SK-N-SH treated with all-trans-retinoic acid at 6 μM for 48 hours (cell line): Measurements from ENCODE around the gene AIMP2.
"Not testable (repeated sequence)": the region's sequence is repeated elsewhere in the genome, so short reads cannot be mapped to it uniquely, and the experiment has no call there.

Experiments used
- ATAC-seq: fragments of 200-7000 bp; cut with Tn5 transposase; 3 replicates; pipeline ENCODE4 v1.9.1; 2020; ENCODE audit warnings: mild to moderate bottlenecking, moderate library complexity
- ARNTL ChIP-seq: fragments of 450-650 bp; formaldehyde crosslinking; IDR thresholded peaks from 2 replicates; pipeline ENCODE4 v1.5.0; 2020; ENCODE audit warnings: low read depth, mild to moderate bottlenecking, moderate library complexity, borderline replicate concordance
- CSDC2 ChIP-seq: fragments of 250-450 bp; sonication (Bioruptor Pico); IDR thresholded peaks from 2 replicates; pipeline ENCODE4 v1.5.0; 2020; ENCODE audit warnings: mild to moderate bottlenecking, moderate library complexity
- ESRRG ChIP-seq: fragments of 250-450 bp; sonication (Bioruptor Pico); IDR thresholded peaks from 2 replicates; pipeline ENCODE4 v1.6.1; 2021; ENCODE audit warnings: mild to moderate bottlenecking
- SNAI2 ChIP-seq: fragments of 250-450 bp; sonication (Bioruptor Pico); IDR thresholded peaks from 2 replicates; pipeline ENCODE4 v1.5.0; 2020; ENCODE audit warnings: mild to moderate bottlenecking, moderate library complexity
- TOX ChIP-seq: fragments of 250-450 bp; sonication (Bioruptor Pico); IDR thresholded peaks from 2 replicates; pipeline ENCODE4 v1.8.0; 2021; ENCODE audit warnings: mild to moderate bottlenecking, moderate library complexity, borderline replicate concordance
- ZFP3 ChIP-seq: fragments of 250-450 bp; sonication (Bioruptor Pico); IDR thresholded peaks from 2 replicates; pipeline ENCODE4 v1.5.0; 2020; ENCODE audit warnings: mild to moderate bottlenecking, moderate library complexity
- ZNF565 ChIP-seq: fragments of 450-650 bp; formaldehyde crosslinking; conservative IDR thresholded peaks from 2 replicates; pipeline ENCODE4 v1.5.0; 2020; ENCODE audit warnings: low read depth, mild to moderate bottlenecking, moderate library complexity
- TF ChIP-seq, protein P1 (sequence below): fragments of 250-450 bp; sonication (Bioruptor Pico); IDR thresholded peaks from 2 replicates; pipeline ENCODE4 v1.5.0; 2020; ENCODE audit warnings: mild to moderate bottlenecking, moderate library complexity
- TF ChIP-seq, protein P2 (sequence below): fragments of 250-450 bp; sonication (Bioruptor Pico); IDR thresholded peaks from 2 replicates; pipeline ENCODE4 v1.8.0; 2020; ENCODE audit warnings: mild to moderate bottlenecking, moderate library complexity, borderline replicate concordance
- TF ChIP-seq, protein P3 (sequence below): fragments of 250-450 bp; sonication (Bioruptor Pico); IDR thresholded peaks from 2 replicates; pipeline ENCODE4 v1.5.1; 2021; ENCODE audit warnings: mild to moderate bottlenecking, moderate library complexity
- TF ChIP-seq, protein P4 (sequence below): fragments of 250-450 bp; sonication (Bioruptor Pico); IDR thresholded peaks from 2 replicates; pipeline ENCODE4 v1.8.0; 2021; ENCODE audit warnings: low read depth, mild to moderate bottlenecking, moderate library complexity, borderline replicate concordance

AIMP2 gene

DNA sequence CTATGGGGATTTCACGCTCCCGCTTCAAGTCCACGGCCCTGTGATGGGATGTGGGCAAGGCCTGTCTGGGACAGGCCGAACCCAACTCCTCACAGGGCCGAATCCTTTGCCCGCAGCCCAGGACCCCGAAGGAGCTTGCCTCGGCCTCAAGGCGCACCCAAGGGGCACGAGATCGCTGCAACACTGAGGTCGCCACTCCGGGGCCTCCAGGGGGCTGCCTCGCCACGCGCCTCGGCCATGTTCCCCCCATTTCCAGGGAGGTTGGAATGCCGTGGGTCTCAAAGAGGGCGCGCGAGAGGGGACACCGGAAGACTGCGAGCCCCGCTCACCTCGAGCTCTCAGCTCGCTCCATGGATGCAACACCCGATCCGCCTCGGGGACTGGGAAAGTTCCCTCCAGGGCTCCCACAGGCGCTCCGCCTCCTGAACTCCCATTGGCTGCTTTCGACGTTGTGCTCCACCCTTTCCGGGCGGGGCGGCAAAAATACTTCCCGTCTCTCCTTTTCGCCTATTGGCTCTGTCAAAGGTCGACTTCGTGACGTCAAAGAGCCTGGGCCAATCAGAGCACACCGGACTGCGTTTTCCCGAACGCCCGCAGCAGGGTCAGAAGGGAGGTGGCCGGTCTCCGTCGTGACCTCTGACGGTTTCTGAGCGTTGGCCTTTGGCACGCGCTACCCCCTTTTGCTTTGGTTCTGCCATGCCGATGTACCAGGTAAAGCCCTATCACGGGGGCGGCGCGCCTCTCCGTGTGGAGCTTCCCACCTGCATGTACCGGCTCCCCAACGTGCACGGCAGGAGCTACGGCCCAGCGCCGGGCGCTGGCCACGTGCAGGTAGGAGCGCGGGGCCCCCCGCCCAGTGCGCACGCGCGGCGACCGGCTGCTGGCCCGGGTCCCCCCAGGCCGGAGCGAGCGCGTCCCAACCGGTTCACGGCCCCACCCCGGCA lies at the start of gene AIMP2, which contains the start of gene PMS2:
Gene AIMP2, plus strand, starts transcription at position 605 of the 944 bp plus-strand sequence. Its CDS starts 92 bp downstream, at position 697.
Gene PMS2, minus strand, starts transcription at position 382 of the 944 bp plus-strand sequence. Its CDS starts 30 bp downstream, at position 352.
- TF ChIP-seq SNAI2 = peak; percentile 61; the same call in 1 of the 2 replicates
- no peak for TF ChIP-seq ZNF565 (CRISPR knock-in tag)
- TF ChIP-seq, protein P1, sequence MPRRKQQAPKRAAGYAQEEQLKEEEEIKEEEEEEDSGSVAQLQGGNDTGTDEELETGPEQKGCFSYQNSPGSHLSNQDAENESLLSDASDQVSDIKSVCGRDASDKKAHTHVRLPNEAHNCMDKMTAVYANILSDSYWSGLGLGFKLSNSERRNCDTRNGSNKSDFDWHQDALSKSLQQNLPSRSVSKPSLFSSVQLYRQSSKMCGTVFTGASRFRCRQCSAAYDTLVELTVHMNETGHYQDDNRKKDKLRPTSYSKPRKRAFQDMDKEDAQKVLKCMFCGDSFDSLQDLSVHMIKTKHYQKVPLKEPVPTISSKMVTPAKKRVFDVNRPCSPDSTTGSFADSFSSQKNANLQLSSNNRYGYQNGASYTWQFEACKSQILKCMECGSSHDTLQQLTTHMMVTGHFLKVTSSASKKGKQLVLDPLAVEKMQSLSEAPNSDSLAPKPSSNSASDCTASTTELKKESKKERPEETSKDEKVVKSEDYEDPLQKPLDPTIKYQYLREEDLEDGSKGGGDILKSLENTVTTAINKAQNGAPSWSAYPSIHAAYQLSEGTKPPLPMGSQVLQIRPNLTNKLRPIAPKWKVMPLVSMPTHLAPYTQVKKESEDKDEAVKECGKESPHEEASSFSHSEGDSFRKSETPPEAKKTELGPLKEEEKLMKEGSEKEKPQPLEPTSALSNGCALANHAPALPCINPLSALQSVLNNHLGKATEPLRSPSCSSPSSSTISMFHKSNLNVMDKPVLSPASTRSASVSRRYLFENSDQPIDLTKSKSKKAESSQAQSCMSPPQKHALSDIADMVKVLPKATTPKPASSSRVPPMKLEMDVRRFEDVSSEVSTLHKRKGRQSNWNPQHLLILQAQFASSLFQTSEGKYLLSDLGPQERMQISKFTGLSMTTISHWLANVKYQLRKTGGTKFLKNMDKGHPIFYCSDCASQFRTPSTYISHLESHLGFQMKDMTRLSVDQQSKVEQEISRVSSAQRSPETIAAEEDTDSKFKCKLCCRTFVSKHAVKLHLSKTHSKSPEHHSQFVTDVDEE (CRISPR knock-in tag) = 0 out of 2 replicates have a peak, but pooled peaks have one; percentile 58
- TF ChIP-seq, protein P2, sequence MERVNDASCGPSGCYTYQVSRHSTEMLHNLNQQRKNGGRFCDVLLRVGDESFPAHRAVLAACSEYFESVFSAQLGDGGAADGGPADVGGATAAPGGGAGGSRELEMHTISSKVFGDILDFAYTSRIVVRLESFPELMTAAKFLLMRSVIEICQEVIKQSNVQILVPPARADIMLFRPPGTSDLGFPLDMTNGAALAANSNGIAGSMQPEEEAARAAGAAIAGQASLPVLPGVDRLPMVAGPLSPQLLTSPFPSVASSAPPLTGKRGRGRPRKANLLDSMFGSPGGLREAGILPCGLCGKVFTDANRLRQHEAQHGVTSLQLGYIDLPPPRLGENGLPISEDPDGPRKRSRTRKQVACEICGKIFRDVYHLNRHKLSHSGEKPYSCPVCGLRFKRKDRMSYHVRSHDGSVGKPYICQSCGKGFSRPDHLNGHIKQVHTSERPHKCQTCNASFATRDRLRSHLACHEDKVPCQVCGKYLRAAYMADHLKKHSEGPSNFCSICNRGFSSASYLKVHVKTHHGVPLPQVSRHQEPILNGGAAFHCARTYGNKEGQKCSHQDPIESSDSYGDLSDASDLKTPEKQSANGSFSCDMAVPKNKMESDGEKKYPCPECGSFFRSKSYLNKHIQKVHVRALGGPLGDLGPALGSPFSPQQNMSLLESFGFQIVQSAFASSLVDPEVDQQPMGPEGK = peak; percentile 32; the same call in 1 of the 2 replicates
- peak; percentile 92 for TF ChIP-seq ZFP3 (CRISPR knock-in tag)
- TF ChIP-seq CSDC2 (CRISPR knock-in tag) = peak; percentile 95
- peak; percentile 89 for TF ChIP-seq ARNTL (CRISPR knock-in tag)
- no peak for TF ChIP-seq TOX (CRISPR knock-in tag)
- TF ChIP-seq, protein P3, sequence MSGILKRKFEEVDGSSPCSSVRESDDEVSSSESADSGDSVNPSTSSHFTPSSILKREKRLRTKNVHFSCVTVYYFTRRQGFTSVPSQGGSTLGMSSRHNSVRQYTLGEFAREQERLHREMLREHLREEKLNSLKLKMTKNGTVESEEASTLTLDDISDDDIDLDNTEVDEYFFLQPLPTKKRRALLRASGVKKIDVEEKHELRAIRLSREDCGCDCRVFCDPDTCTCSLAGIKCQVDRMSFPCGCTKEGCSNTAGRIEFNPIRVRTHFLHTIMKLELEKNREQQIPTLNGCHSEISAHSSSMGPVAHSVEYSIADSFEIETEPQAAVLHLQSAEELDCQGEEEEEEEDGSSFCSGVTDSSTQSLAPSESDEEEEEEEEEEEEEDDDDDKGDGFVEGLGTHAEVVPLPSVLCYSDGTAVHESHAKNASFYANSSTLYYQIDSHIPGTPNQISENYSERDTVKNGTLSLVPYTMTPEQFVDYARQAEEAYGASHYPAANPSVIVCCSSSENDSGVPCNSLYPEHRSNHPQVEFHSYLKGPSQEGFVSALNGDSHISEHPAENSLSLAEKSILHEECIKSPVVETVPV (CRISPR knock-in tag) = no peak
- TF ChIP-seq ESRRG (CRISPR knock-in tag) = no peak
- TF ChIP-seq, protein P4, sequence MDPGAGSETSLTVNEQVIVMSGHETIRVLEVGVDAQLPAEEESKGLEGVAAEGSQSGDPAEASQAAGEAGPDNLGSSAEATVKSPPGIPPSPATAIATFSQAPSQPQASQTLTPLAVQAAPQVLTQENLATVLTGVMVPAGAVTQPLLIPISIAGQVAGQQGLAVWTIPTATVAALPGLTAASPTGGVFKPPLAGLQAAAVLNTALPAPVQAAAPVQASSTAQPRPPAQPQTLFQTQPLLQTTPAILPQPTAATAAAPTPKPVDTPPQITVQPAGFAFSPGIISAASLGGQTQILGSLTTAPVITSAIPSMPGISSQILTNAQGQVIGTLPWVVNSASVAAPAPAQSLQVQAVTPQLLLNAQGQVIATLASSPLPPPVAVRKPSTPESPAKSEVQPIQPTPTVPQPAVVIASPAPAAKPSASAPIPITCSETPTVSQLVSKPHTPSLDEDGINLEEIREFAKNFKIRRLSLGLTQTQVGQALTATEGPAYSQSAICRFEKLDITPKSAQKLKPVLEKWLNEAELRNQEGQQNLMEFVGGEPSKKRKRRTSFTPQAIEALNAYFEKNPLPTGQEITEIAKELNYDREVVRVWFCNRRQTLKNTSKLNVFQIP (CRISPR knock-in tag) = peak; percentile 74; the same call in 1 of the 2 replicates
- TF ChIP-seq, all 23 proteins: peak for 7
- peak; percentile 95 for ATAC-seq

DNA sequence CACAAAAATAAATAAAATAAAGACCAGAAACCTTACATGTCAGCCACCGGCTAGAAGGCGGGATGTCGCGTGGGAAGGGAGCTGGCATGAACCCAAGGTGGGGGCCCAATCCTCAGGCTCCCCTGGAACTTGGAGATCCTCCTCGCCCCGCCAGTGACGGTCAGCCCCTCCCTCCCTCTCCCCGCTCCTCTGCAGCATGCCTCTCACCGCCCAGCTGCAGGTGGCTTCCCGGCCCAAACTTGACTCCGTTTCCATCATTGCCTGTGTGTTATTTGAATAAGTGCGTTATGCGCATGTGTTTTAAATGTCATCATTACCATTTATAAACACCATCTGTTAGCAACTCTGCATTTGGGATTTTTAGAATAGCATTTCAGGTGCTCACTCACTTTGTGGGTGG lies 45.9 kb upstream of the AIMP2 start:
- not testable (repeated sequence) for ATAC-seq

DNA sequence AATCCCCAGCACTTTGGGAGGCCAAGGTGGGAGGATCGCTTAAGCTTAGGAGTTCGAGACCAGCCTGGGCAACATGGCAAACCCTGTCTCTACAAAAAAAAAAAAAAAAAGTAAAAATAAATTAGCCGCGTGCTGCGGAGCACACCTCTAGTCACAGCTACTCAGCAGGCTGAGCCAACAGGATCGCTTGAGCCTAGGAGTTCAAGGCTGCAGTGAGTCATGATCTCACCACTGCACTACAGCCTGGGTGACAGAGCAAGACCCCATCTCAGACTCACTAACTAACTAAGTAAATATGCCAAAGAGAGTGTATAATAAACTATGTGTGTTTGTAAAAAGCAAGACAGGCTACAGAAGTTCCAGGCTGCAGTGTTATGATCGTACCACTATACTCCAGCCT lies 45.3 kb upstream of the AIMP2 start:
- not testable (repeated sequence) for ATAC-seq

DNA sequence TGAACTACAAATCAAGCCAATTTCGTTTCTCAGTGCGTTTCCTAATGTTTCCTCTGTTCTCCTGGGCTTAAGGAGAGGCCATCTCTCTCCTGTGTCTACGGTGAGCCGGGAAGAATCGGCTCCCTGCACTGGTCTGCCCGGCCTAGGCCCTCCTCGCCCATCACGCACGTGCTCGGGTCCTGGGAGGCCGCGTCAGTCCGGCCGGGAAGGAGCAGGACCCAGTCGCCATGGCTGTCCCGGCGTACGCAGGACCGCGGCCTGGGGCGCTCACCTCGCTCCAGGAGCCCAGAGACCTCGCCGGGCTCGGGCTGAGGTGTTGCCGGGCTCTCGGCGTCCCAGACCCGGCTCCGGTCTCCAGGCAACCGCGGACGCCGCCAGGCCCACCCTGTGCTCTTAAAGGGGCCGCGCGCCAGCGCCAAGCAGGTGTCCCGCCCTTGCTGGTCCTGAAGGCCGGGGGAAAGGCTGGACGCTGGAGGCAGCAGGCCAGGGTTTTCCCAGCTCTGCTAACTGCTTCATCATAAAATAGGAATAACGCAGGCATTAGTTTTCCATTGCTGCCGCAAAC lies 38.6 kb upstream of the AIMP2 start, which contains the start of gene RSPH10B:
Gene RSPH10B, minus strand, starts transcription at position 343 of the 565 bp plus-strand sequence. CDS start 3,573 bp downstream, outside the sequence.
- ATAC-seq = peak; percentile 15

DNA sequence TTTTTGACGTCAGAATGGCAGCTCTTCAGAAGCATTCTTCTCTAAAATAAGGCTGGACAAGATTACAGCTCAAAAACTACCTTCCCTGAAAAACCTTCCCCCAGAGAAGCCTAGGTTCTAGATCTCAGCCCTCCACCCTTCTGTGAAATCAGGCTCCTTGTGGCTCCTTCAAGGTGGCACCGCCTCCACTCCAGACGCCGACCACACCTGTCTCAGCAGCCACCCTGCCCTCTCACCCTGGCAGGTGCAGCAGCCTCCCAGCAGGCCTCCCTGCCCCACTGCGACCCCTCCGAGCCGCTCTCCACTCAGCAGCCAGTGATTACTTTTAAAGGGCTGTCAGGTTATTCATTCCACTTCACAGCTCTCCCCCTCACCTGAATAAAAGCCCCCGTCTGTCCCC lies 35.5 kb upstream of the AIMP2 start:
- ATAC-seq = not testable (repeated sequence)

DNA sequence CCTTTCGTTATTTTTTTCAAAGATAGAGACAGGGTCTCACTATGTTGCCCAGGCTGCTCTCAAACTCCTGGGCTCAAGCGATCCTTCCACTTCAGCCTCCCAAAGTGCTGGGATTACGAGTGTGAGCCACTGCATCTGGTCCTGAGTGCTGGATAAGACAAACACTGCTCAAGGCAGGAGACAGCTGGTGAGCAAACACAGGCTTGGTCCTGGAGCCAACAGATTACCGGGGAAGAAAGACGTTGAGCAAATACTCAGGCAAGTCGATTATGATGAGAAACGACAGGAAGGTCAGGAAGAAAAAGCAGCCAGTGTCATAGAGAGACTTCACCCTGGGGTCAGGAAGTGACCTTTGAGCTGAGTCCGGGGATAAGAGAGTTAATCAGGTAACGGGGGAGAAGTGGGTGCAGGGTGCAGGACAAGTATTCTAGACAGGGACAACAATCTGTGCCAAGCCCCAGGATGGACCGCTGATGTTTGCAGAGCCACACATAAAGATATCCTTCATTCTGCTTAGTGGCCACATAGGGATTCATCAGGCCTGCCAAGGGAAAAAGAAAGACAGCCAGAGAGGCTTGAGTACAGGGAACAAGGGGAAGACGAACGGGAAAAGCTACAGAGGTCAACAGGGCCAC lies 29.3 kb upstream of the AIMP2 start:
- ATAC-seq = not testable (repeated sequence)

DNA sequence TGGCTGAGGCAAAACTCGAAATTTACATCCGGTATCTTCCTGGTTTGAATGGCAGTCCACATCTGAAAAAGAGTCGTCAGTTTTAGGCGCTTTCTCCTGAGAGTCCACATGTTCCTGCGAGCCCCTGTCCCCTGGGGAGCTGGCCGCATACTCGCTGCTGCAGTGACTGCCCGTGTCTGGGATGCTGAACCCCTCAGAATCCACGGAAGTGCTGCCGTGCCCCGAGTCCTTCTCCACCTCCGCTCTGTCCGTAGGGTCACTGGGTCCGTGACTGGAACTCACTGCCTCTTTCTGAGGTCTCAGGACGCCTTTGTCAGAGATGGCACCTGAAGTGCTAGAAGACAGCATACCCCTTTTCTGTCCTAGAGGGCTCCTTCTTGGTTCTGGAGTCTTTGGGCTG lies 22.0 kb upstream of the AIMP2 start:
- ATAC-seq = not testable (repeated sequence)
